ENCODE measurements around the gene PRKD2. TPM values are rescaled to one million over a fixed set of nuclear protein-coding genes. Genes with fewer than 3 reads are reported as not detected.

PRKD2 gene
- total and polyA plus RNA-seq, 2 of the 8 experiments (the other 6 are each of a cell fraction or from before 2014, with no cell fraction given), result 24.4 to 63.8 TPM

GRCh38 chr19:46760363-46760762 lies 43.4 kb upstream of the PRKD2 start:
- H2BK120ac ChIP-seq (replicated peaks; ENCODE audit: low read depth, low read length), result no peak overlapping the region
- no peak overlapping the region for H2AK5ac ChIP-seq (ENCODE audit: low read depth, low read length)
- no peak overlapping the region for H3K9ac ChIP-seq (replicated peaks in 1 of 4; ENCODE audit: extremely low read depth in 1 of 4, low read depth in 3 of 4, low read length in 3 of 4)
- no peak for FAIRE-seq
- ChIA-PET CTCF (ENCODE audit: partially characterized antibody) (interaction anchor here (1.0 to 1.2 kb wide), 2 partner anchors 12 to 19 kb away, joined by 3 read pairs; no protein-coding TSS in a partner anchor), POLR2A (ENCODE audit: partially characterized antibody) (interaction anchor here (1.0 to 4.0 kb wide), 4 partner anchors 12 to 28 kb away, joined by 4 to 14 read pairs (median 5); partner anchors contain the start of gene SLC1A5)
- no peak overlapping the region for H4K91ac ChIP-seq (replicated peaks; ENCODE audit: insufficient read length, low read length)
- H3K27me3 ChIP-seq (replicated peaks in 1 of 4; ENCODE audit: control insufficient read depth in 3 of 4, extremely low read depth in 1 of 4, insufficient read depth in 3 of 4, low read length in 3 of 4), result no peaks in the 10 kb centered on the region
- no peak overlapping the region for H3K4me2 ChIP-seq (ENCODE audit: insufficient read depth in 1 of 2, low read depth in 2 of 2, low read length in 2 of 2)
- no peak overlapping the region for H3K23ac ChIP-seq (ENCODE audit: insufficient read length)
- DNase-seq (ENCODE audit: low read depth in 1 of 2, low spot score in 2 of 2), result no peak
- no peak overlapping the region for H3K4ac ChIP-seq (replicated peaks; ENCODE audit: insufficient read length, low read depth, low read length)
- no peak overlapping the region for H3K27ac ChIP-seq (ENCODE audit: low read depth, low read length)
- no peak overlapping the region for H4K8ac ChIP-seq (ENCODE audit: extremely low read depth, insufficient read depth, low read length)
- H2AFZ ChIP-seq (ENCODE audit: low read length), result no peak overlapping the region
- H3K18ac ChIP-seq (ENCODE audit: extremely low read depth, low read length), result no peak overlapping the region
- H2BK15ac ChIP-seq (ENCODE audit: low read length), result no peak overlapping the region
- H3K36me3 ChIP-seq (ENCODE audit: control insufficient read depth in 2 of 4, insufficient read depth in 4 of 4, low read length in 3 of 4), result peaks cover 0 to 14% (median 3%) of the 10 kb centered on the region in 4 experiments; a peak in 2 of 8 replicates
- no peak overlapping the region for H3K14ac ChIP-seq (ENCODE audit: insufficient read length)
- no peaks in the 10 kb centered on the region; a peak in 1 of 4 replicates for H3K9me3 ChIP-seq (ENCODE audit: insufficient read depth in 2 of 2, low read depth in 1 of 2, low read length in 1 of 2)
- 82% methylated on average over 5 of the region's 5 CpGs; no CpG with 5 or more reads in 1 of the 2 experiments for WGBS, 2 experiments (ENCODE audit: extremely low coverage in 1 of 2, insufficient coverage in 1 of 2, insufficient read length in 1 of 2, insufficient replicate concordance in 2 of 2, low coverage in 1 of 2, low lambda C conversion rate in 2 of 2, missing lambda C conversion rate in 1 of 2)
- H4K5ac ChIP-seq (ENCODE audit: insufficient read length, low read depth, low read length), result no peak overlapping the region
- no peaks in the 10 kb centered on the region for H3K23me2 ChIP-seq (ENCODE audit: low read depth, low read length)
- peaks cover 0 to 5% (median 0%) of the 10 kb centered on the region in 4 experiments; a peak in 4 of 7 replicates for H3K4me1 ChIP-seq (replicated peaks in 1 of 4; ENCODE audit: control insufficient read depth in 3 of 4, insufficient read depth in 4 of 4, low read length in 3 of 4)
- H3K79me1 ChIP-seq (ENCODE audit: low read depth, low read length), result no peaks in the 10 kb centered on the region
- H3K79me2 ChIP-seq (ENCODE audit: control insufficient read depth in 1 of 2, insufficient read depth in 2 of 2, low read length in 2 of 2), result no peaks in the 10 kb centered on the region
- H4K20me1 ChIP-seq (replicated peaks in 1 of 2; ENCODE audit: control insufficient read depth in 1 of 2, insufficient read depth in 2 of 2, low read length in 2 of 2), result peaks cover 6 to 7% of the 10 kb centered on the region in 2 experiments
- H3K4me3 ChIP-seq (ENCODE audit: extremely low read depth in 1 of 4, insufficient read depth in 2 of 4, low read depth in 3 of 4, low read length in 4 of 4), result no peak overlapping the region
- no peak overlapping the region for H2BK20ac ChIP-seq (ENCODE audit: low read length)
- H3K56ac ChIP-seq (replicated peaks; ENCODE audit: insufficient read length, low read depth, low read length), result no peak overlapping the region
- no peak for TF ChIP-seq KDM1A (IDR thresholded peaks at IDR 0.05; ENCODE audit: borderline replicate concordance, low read length)
- no peak for TF ChIP-seq CTCF (IDR thresholded peaks at IDR 0.05; ENCODE audit: control extremely low read depth in 1 of 3, insufficient read depth in 1 of 3, low read depth in 1 of 3, low read length in 3 of 3)
- no peak for TF ChIP-seq CHD1 (IDR thresholded peaks at IDR 0.05; ENCODE audit: low read depth, low read length)
- TF ChIP-seq NRF1 (IDR thresholded peaks at IDR 0.05; ENCODE audit: low read depth, low read length), result no peak
- no peak for TF ChIP-seq POLR2A (IDR thresholded peaks at IDR 0.05; ENCODE audit: control extremely low read depth in 1 of 2, low read depth in 2 of 2, low read length in 2 of 2)
- H2BK12ac ChIP-seq (ENCODE audit: low read depth, low read length), result no peak overlapping the region
- H2BK5ac ChIP-seq (ENCODE audit: low read depth, low read length), result no peak overlapping the region

All from H1 (cell line).